Neuron (in vitro differentiated cells): Measurements from ENCODE around the gene CST4.

Experiments used
- H2AFZ ChIP-seq: one replicate; pipeline ENCODE4 v1.6.1; 2013; ENCODE audit warnings: low read depth, mild to moderate bottlenecking, inconsistent platforms, low read length, moderate library complexity
- H3K27me3 ChIP-seq: one replicate; pipeline ENCODE4 v1.6.1; 2013; ENCODE audit warnings: low read length; ENCODE audit not compliant: insufficient read depth
- H3K36me3 ChIP-seq: one replicate; pipeline ENCODE4 v1.6.1; 2013; ENCODE audit warnings: low read length; ENCODE audit not compliant: insufficient read depth
- H3K4me1 ChIP-seq: one replicate; pipeline ENCODE4 v1.6.1; 2013; ENCODE audit warnings: low read length; ENCODE audit not compliant: insufficient read depth
- H3K4me3 ChIP-seq: 2 replicates; pipeline ENCODE4 v1.5.1; 2013; ENCODE audit warnings: mild to moderate bottlenecking, low read length, moderate library complexity
- H3K9me3 ChIP-seq: one replicate; pipeline ENCODE4 v1.6.1; 2013; ENCODE audit warnings: low read length

Gene CST4

DNA sequence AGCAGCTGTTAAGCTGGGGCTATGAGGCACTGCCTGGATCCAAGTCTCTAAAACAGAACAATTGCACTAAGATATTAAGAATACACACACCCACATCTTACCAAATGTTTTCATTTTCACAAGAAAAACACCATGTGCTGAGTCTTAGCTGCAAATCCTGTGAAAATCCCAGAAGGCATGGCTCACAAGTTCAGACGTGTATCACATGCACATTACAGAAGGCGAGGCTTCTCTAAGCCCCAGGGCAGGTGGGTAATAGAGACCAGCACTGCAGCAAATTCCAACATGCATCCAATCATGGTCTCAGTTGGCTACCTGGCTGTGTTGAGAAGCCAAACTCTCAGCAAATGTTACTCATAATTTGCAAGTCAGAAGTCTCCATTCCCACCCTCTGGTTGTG lies 34.8 kb downstream of the CST4 start:
- Histone ChIP-seq H3K9me3 (no peaks in the 10 kb centered on the region), H3K4me1 (no peaks in the 10 kb centered on the region), H2AFZ (no peak overlapping the region), H3K4me3 (no peak overlapping the region), H3K36me3 (no peaks in the 10 kb centered on the region), H3K27me3 (peaks cover 27% of the 10 kb centered on the region)

DNA sequence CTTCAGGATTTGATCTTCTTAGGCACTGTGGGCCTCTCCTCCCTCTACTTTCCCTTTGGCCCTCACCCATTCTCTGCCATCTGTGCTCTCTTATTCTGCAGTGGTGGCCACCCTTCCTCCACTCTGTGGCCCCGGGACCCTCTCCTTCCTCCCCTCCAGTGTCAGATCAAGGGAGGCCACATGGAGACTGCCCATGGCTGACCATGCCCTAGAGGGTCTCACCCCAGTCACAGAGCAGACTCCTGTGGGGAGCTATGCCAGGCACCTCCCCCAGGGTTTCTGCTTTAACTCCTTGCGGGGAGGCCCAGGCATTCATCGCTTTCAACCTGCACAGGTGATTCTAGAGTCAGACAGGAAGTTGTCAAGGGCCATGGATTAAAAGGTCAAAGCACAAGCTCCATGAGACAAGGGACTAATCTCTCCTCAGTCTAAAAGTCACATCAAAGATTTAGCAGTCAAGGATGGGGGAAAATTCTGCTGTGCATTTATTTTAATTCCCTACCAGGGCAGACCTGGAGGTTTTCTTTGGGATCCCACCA lies 35.4 kb downstream of the CST4 start:
- Histone ChIP-seq H3K4me1 (no peaks in the 10 kb centered on the region), H3K36me3 (no peaks in the 10 kb centered on the region), H2AFZ (no peak overlapping the region), H3K4me3 (no peak overlapping the region), H3K27me3 (peaks cover 27% of the 10 kb centered on the region), H3K9me3 (no peaks in the 10 kb centered on the region)

- no peak overlapping the region for H3K4me3 ChIP-seq
- H3K9me3 ChIP-seq, result no peaks in the 10 kb centered on the region
- H2AFZ ChIP-seq, result no peak overlapping the region
- H3K4me1 ChIP-seq, result no peaks in the 10 kb centered on the region
- H3K36me3 ChIP-seq, result no peaks in the 10 kb centered on the region
- H3K27me3 ChIP-seq, result peaks cover 27% of the 10 kb centered on the region
Observed at GRCh38 chr20:23652926-23653325, 35.9 kb downstream of the CST4 start.

DNA sequence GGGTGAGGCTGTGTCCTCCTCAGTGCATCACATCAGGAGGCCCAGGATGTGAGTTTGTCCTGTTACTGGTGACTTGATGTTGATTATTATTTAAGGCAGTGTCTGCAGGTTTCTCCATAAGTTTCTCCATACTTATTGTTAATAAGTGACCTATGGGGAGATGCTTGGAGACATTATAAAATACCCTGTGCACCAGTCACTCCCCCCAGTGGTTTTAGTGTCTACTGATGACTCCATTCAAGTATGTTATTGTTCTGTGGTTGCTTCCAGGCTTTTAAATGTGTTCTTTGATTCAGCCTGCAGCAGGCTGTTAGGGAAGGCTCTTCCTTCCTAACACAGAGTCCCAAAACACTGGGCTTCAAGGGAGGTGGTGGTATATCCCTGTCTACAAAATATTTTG lies 36.5 kb downstream of the CST4 start:
- Histone ChIP-seq H2AFZ (no peak overlapping the region), H3K4me1 (no peaks in the 10 kb centered on the region), H3K27me3 (peaks cover 26% of the 10 kb centered on the region), H3K9me3 (no peaks in the 10 kb centered on the region), H3K4me3 (no peak overlapping the region), H3K36me3 (no peaks in the 10 kb centered on the region)

DNA sequence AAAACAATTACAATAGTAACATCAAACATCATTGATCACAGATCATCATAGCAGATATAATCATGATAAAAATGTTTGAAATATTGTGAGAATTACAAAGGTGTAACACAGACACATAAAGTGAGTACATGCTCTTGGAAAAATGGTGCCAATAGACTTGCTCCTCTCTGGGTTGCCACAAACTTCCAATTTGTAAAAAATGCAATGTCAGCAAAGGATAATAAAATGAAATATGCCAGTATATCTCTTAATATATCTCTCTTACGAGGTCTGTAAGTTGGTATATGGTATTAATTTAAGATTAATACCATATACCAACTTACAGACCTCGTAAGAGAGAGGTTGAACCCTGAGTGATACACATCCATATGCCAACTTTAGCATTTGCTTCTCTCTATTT lies 37.7 kb downstream of the CST4 start:
- H2AFZ ChIP-seq, result no peak overlapping the region
- no peak overlapping the region for H3K4me3 ChIP-seq
- no peaks in the 10 kb centered on the region for H3K9me3 ChIP-seq
- H3K27me3 ChIP-seq, result peaks cover 19% of the 10 kb centered on the region
- no peaks in the 10 kb centered on the region for H3K36me3 ChIP-seq
- no peaks in the 10 kb centered on the region for H3K4me1 ChIP-seq

GRCh38 chr20:23649830-23650417 lies 38.9 kb downstream of the CST4 start:
- H3K9me3 ChIP-seq, result no peaks in the 10 kb centered on the region
- no peaks in the 10 kb centered on the region for H3K36me3 ChIP-seq
- peaks cover 9% of the 10 kb centered on the region for H3K27me3 ChIP-seq
- no peak overlapping the region for H2AFZ ChIP-seq
- H3K4me3 ChIP-seq, result no peak overlapping the region
- H3K4me1 ChIP-seq, result no peaks in the 10 kb centered on the region

GRCh38 chr20:23649242-23649641 lies 39.6 kb downstream of the CST4 start:
- no peak overlapping the region for H2AFZ ChIP-seq
- no peaks in the 10 kb centered on the region for H3K9me3 ChIP-seq
- peaks cover 3% of the 10 kb centered on the region for H3K27me3 ChIP-seq
- no peaks in the 10 kb centered on the region for H3K36me3 ChIP-seq
- no peak overlapping the region for H3K4me3 ChIP-seq
- no peaks in the 10 kb centered on the region for H3K4me1 ChIP-seq

DNA sequence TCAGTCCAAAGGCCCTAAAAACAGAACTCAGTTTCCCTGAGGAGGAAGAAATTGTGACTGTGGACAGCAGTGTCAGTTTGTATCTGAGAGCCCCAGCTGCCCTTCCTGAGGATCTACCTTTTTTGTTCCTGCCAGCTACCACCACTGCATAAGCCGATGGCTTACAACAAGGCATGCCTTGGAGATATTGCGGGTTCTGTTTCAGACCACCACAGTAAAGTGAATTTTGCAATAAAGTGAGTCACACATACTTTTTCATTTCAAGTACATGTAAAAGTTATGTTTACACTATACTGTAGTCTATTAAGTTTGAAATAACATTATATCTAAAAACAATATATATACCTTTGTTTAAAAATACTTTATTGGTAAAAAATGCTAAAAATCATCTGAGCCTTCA lies 41.5 kb downstream of the CST4 start:
- H2AFZ ChIP-seq, result no peak overlapping the region
- H3K4me1 ChIP-seq, result no peaks in the 10 kb centered on the region
- H3K9me3 ChIP-seq, result no peaks in the 10 kb centered on the region
- H3K36me3 ChIP-seq, result no peaks in the 10 kb centered on the region
- H3K27me3 ChIP-seq, result peaks cover 2% of the 10 kb centered on the region
- H3K4me3 ChIP-seq, result no peak overlapping the region

DNA sequence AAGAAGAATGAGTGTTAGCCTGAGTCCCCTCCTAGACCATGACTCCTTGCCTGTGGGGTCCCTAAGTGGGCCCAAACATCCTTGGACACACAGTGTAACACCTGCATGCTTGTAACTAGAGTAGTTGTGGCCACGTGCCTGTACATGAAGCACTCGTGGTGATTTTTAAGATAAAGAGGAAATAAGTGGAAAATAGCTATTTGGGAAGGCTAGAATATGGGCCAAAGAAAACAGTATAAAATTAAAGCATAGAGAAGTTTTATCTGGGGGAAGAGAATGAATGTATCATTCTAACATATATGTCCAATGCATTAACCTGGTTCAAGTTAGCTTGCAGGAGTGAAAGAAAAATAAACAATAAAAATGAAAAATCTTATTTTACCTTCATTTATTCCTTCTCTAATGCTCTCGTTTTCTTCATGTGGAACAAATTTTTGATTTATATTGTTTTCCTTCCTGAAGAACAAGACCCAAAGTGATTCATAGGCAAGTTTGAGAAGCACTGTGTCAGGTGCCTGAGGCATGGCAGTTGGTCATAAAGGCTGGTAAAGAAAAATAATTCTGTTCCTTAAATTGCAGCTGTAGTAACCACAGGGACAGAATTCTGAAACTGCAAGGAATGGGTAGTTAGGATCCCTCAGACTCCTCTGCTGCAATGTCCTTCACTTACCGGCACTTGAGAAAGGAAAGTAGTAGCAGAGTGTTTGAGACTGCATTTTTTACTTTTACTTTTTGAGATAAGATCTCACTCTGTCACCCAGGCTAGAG lies 42.5 kb downstream of the CST4 start:
- Histone ChIP-seq H2AFZ (no peak overlapping the region), H3K36me3 (no peaks in the 10 kb centered on the region), H3K27me3 (peaks cover 2% of the 10 kb centered on the region), H3K4me1 (no peaks in the 10 kb centered on the region), H3K4me3 (no peak overlapping the region), H3K9me3 (no peaks in the 10 kb centered on the region)

DNA sequence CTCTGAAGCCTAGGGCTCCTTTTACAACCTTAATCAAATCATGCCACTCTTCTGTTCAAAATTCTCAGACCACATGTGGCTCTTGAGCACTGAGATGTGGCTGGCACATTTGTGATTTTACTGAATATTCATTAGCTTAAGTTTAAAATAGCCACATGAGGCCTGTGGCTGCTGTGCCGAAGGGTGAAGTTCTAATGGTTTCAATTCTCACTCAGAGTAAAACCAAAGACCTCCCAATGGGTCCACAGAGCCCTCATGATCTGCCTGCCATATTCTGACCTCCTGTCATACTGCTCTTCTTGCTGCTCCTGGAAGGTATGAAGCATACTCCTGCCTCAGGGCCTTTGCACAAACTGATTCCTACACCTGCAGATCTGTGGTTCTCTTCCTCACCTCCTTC lies 43.3 kb downstream of the CST4 start:
- Histone ChIP-seq H2AFZ (no peak overlapping the region), H3K4me3 (no peak overlapping the region), H3K4me1 (no peaks in the 10 kb centered on the region), H3K36me3 (no peaks in the 10 kb centered on the region), H3K9me3 (no peaks in the 10 kb centered on the region), H3K27me3 (peaks cover 4% of the 10 kb centered on the region)

DNA sequence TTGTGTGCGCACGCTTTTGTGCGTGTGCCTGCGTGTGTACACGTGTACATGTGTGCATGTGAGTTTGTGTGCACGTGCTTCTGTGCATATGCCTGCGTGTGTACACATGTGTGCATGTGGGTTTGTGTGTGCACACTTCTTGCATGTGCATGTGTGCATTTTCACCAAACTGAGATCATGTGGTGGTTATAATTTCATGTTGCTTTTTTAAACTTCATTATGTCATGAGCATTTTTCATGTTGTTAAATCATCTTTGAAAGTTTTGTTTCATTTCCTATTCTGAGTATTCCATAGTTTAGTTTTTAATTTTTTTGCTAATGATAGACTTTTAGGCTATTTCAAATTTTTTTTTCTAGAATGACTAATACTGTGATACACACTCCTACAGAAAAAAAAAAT lies 44.7 kb downstream of the CST4 start:
- Histone ChIP-seq H3K9me3 (no peaks in the 10 kb centered on the region), H3K36me3 (no peaks in the 10 kb centered on the region), H2AFZ (no peak overlapping the region), H3K4me3 (no peak overlapping the region), H3K4me1 (no peaks in the 10 kb centered on the region), H3K27me3 (peaks cover 5% of the 10 kb centered on the region)

DNA sequence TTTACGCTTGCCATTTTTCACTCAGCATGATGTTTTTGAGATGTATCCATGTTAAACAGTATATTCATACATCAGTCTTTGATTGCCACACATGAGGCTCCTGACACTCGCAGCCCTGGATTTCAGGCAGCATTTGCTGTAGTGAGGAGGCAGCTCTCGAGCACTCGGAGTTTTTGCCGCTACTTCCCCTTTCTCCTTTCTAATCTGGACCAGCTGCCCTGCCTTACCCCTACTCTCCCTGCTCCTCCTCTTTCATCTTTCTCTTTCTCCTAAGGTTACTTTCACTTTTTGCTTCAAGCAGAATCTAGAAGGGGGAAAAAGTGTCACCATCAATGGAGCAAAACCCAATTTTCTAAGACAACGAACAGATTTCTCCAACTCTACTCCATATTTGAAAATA lies 45.2 kb downstream of the CST4 start:
- no peaks in the 10 kb centered on the region for H3K4me1 ChIP-seq
- no peak overlapping the region for H2AFZ ChIP-seq
- H3K27me3 ChIP-seq, result peaks cover 5% of the 10 kb centered on the region
- no peak overlapping the region for H3K4me3 ChIP-seq
- no peaks in the 10 kb centered on the region for H3K36me3 ChIP-seq
- no peaks in the 10 kb centered on the region for H3K9me3 ChIP-seq

DNA sequence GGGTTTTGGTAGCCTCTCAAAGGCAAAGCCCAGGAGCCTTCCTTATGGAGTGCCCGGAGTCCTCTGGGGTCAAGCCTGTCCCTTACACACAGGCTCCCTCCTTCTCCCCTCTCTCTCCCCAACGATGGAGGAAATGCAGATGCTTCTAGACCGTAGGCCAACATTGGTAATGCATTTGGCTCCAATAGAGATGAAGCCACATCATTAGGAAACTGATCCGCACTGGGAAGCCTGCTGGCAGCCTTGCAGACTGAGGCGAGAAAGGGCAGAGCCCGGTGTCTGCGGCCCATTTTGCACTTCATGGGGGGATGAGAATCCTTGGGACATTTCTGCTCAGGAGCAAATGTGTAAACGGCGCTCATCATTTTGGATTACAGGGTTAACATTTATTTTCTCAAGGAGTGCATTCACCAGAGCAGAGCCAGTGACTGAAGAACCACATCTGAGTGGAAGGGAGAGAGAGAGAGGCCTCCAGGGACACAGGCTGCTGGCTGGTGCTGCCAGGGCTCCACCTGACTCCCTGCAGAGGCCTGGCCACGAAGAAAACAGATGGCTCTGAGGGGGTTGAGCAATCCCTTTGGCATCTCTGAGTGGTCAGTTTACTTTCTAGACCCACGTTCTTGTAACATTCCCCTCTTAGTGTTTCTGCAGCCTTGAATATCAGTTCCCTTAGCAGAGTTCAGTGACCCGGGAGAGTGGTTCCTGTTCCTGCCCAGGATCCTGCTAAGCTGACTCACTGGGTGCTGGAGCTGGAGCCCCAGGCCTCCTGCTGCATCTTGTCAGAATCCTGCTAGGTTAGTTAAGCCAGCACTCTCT lies 46.7 kb downstream of the CST4 start:
- H3K4me3 ChIP-seq, result no peak overlapping the region
- H3K27me3 ChIP-seq, result peaks cover 5% of the 10 kb centered on the region
- H3K4me1 ChIP-seq, result no peaks in the 10 kb centered on the region
- H3K9me3 ChIP-seq, result no peaks in the 10 kb centered on the region
- no peaks in the 10 kb centered on the region for H3K36me3 ChIP-seq
- H2AFZ ChIP-seq, result no peak overlapping the region
